HPDE6-E6E7 (cell line): ENCODE results near the gene OR11L1.

Experiments used
- DNase-seq: peaks from one replicate; pipeline ENCODE4 v3.0.0; 2011; ENCODE audit warnings: missing footprints; ENCODE audit errors: extremely low spot score

The OR11L1 gene

GRCh38 chr1:247812637-247813036 is 29.1 kb downstream of the OR11L1 start:
- no peak for DNase-seq

GRCh38 chr1:247797518-247797917 is 44.2 kb downstream of the OR11L1 start:
- no peak for DNase-seq
